ENCODE data around the gene OR10H4. TPM values are rescaled to one million over a fixed set of nuclear protein-coding genes. Genes with fewer than 3 reads are reported as not detected.

OR10H4 gene
- total and polyA plus RNA-seq, 2 of the 8 experiments (the other 6 are each of a cell fraction or from before 2014, with no cell fraction given): not detected

GRCh38 chr19:15979293-15979692 is 30.5 kb downstream of the OR10H4 start:
- peaks cover 76 to 87% of the 10 kb centered on the region in 2 experiments for H3K9me3 ChIP-seq (ENCODE audit: insufficient read depth in 2 of 2, low read depth in 1 of 2, low read length in 1 of 2)
- H4K20me1 ChIP-seq (replicated peaks in 1 of 2; ENCODE audit: control insufficient read depth in 1 of 2, insufficient read depth in 2 of 2, low read length in 2 of 2): no peaks in the 10 kb centered on the region
- H2BK120ac ChIP-seq (replicated peaks; ENCODE audit: low read depth, low read length): no peak overlapping the region
- H2BK15ac ChIP-seq (ENCODE audit: low read length): no peak overlapping the region
- no peaks in the 10 kb centered on the region for H3K23me2 ChIP-seq (ENCODE audit: low read depth, low read length)
- no peak for DNase-seq (ENCODE audit: low read depth in 1 of 2, low spot score in 2 of 2)
- no peak overlapping the region for H3K27ac ChIP-seq (ENCODE audit: low read depth, low read length)
- WGBS, 2 experiments (ENCODE audit: extremely low coverage in 1 of 2, insufficient coverage in 1 of 2, insufficient read length in 1 of 2, insufficient replicate concordance in 2 of 2, low coverage in 1 of 2, low lambda C conversion rate in 2 of 2, missing lambda C conversion rate in 1 of 2): 80% methylated on average over 4 of the region's 4 CpGs; no CpG with 5 or more reads in 1 of the 2 experiments
- ChIA-PET POLR2A (ENCODE audit: partially characterized antibody) (no interaction called here), CTCF (ENCODE audit: partially characterized antibody) (no interaction called here)
- H3K9ac ChIP-seq (replicated peaks in 1 of 4; ENCODE audit: extremely low read depth in 1 of 4, low read depth in 3 of 4, low read length in 3 of 4): no peak overlapping the region
- no peak overlapping the region for H3K4me2 ChIP-seq (ENCODE audit: insufficient read depth in 1 of 2, low read depth in 2 of 2, low read length in 2 of 2)
- H3K4me1 ChIP-seq (replicated peaks in 1 of 4; ENCODE audit: control insufficient read depth in 3 of 4, insufficient read depth in 4 of 4, low read length in 3 of 4): no peaks in the 10 kb centered on the region
- no peaks in the 10 kb centered on the region; a peak in 1 of 8 replicates for H3K36me3 ChIP-seq (ENCODE audit: control insufficient read depth in 2 of 4, insufficient read depth in 4 of 4, low read length in 3 of 4)
- H3K23ac ChIP-seq (ENCODE audit: insufficient read length): no peak overlapping the region
- H3K18ac ChIP-seq (ENCODE audit: extremely low read depth, low read length): no peak overlapping the region
- no peaks in the 10 kb centered on the region for H3K27me3 ChIP-seq (replicated peaks in 1 of 4; ENCODE audit: control insufficient read depth in 3 of 4, extremely low read depth in 1 of 4, insufficient read depth in 3 of 4, low read length in 3 of 4)
- H2BK5ac ChIP-seq (ENCODE audit: low read depth, low read length): no peak overlapping the region
- no peak overlapping the region for H2BK20ac ChIP-seq (ENCODE audit: low read length)
- no peak overlapping the region for H3K56ac ChIP-seq (replicated peaks; ENCODE audit: insufficient read length, low read depth, low read length)
- H3K79me2 ChIP-seq (ENCODE audit: control insufficient read depth in 1 of 2, insufficient read depth in 2 of 2, low read length in 2 of 2): no peaks in the 10 kb centered on the region
- no peak for FAIRE-seq
- H4K5ac ChIP-seq (ENCODE audit: insufficient read length, low read depth, low read length): no peak overlapping the region
- no peak overlapping the region for H3K4ac ChIP-seq (replicated peaks; ENCODE audit: insufficient read length, low read depth, low read length)
- H3K79me1 ChIP-seq (ENCODE audit: low read depth, low read length): no peaks in the 10 kb centered on the region
- no peak overlapping the region for H3K14ac ChIP-seq (ENCODE audit: insufficient read length)
- no peak overlapping the region for H4K8ac ChIP-seq (ENCODE audit: extremely low read depth, insufficient read depth, low read length)
- no peak overlapping the region for H3K4me3 ChIP-seq (ENCODE audit: extremely low read depth in 1 of 4, insufficient read depth in 2 of 4, low read depth in 3 of 4, low read length in 4 of 4)
- H2AFZ ChIP-seq (ENCODE audit: low read length): no peak overlapping the region
- no peak overlapping the region for H2BK12ac ChIP-seq (ENCODE audit: low read depth, low read length)
- H2AK5ac ChIP-seq (ENCODE audit: low read depth, low read length): no peak overlapping the region
- H4K91ac ChIP-seq (replicated peaks; ENCODE audit: insufficient read length, low read length): no peak overlapping the region
- TF ChIP-seq CTCF (IDR thresholded peaks at IDR 0.05; ENCODE audit: control extremely low read depth in 1 of 3, insufficient read depth in 1 of 3, low read depth in 1 of 3, low read length in 3 of 3) (no peak), TBP (IDR thresholded peaks at IDR 0.05; ENCODE audit: low read depth, low read length) (no peak), BACH1 (IDR thresholded peaks at IDR 0.05; ENCODE audit: low read length) (no peak), GTF2F1 (IDR thresholded peaks at IDR 0.05; ENCODE audit: borderline replicate concordance, low read depth, low read length) (no peak), TEAD4 (IDR thresholded peaks at IDR 0.05; ENCODE audit: low read depth, low read length) (no peak), SP1 (IDR thresholded peaks at IDR 0.05; ENCODE audit: low read depth, low read length) (no peak), ATF2 (IDR thresholded peaks at IDR 0.05; ENCODE audit: low read length) (no peak), SUZ12 (IDR thresholded peaks at IDR 0.05; ENCODE audit: low read length) (no peak), GABPA (IDR thresholded peaks at IDR 0.05; ENCODE audit: borderline replicate concordance, insufficient read depth, low read length) (no peak), MAFK (IDR thresholded peaks at IDR 0.05; ENCODE audit: low read depth, low read length) (no peak), SIN3A (conservative IDR thresholded peaks at IDR 0.05 in 1 of 2, IDR thresholded peaks at IDR 0.05 in 1 of 2; ENCODE audit: low read depth in 1 of 2, low read length in 2 of 2) (no peak)

All from H1 (cell line).